Esophagus squamous epithelium (tissue), 5 donors: ENCODE measurements around the gene SYT17. TPM values are rescaled to one million over a fixed set of nuclear protein-coding genes. Genes with fewer than 3 reads are reported as not detected.

Source experiments
- DNase-seq: peaks from one replicate; lab custom pipeline; 2025; lab: John Stamatoyannopoulos, UW
- H3K27ac ChIP-seq, 4 donors: fragments of 200-600 bp; sonication (generic); one replicate each; pipeline ENCODE4 v1.5.1; 2016 to 2019; ENCODE audit warnings: mild to moderate bottlenecking in 1 of 4
- H3K27me3 ChIP-seq, 4 donors: fragments of 200-600 bp; sonication (generic); 1 replicate in 3 of 4; 2 replicates in 1 of 4; pipeline versions ENCODE4 v1.5.1 to v1.6.0; 2017 to 2021; ENCODE audit warnings: antibody characterized with exemption in 1 of 4
- H3K36me3 ChIP-seq, 3 donors: fragments of 200-600 bp; sonication (generic); one replicate each; pipeline ENCODE4 v1.5.1; 2016 to 2019
- H3K4me1 ChIP-seq, 3 donors: fragments of 200-600 bp; sonication (generic); one replicate each; pipeline ENCODE4 v1.5.1; 2017 to 2019
- H3K4me3 ChIP-seq, 4 donors: fragments of 200-600 bp; sonication (generic); 1 replicate in 3 of 4; 2 replicates in 1 of 4; pipeline ENCODE4 v1.5.1; 2016 to 2019; ENCODE audit warnings: mild to moderate bottlenecking in 2 of 4, moderate library complexity in 1 of 4
- H3K9me3 ChIP-seq, 3 donors: fragments of 200-600 bp; sonication (generic); one replicate each; pipeline ENCODE4 v1.5.1; 2016 to 2019
- POLR2A ChIP-seq, 4 donors: fragments of 450-650 bp; IDR thresholded peaks; one replicate each; pipeline ENCODE4 v1.6.1; 2017; ENCODE audit warnings: antibody characterized with exemption in 4 of 4, mild to moderate bottlenecking in 4 of 4, moderate library complexity in 3 of 4
- WGBS, 2 donors: methylation state at CpG; one replicate each; pipeline ENCODE4 v1.1.5; 2018; 5-methylcytosine and 5-hydroxymethylcytosine counted together
- intact Hi-C: fragments of 100-400 bp; cut with DNase I; formaldehyde crosslinking; loops from one replicate; pipeline ENCODE4 v1.15.0; 2022
- total RNA-seq, 4 donors: library from RNA; depleted of rRNA; stranded (reverse); fragments of >200 nt; gene quantifications; one replicate each; pipeline ENCODE4 v1.1.0, GENCODE V29; 2016
- TF ChIP-seq, protein P1 (sequence below), 6 experiments: fragments of 450-650 bp in 4 of 6; fragments of 200-600 bp in 2 of 6; sonication (generic) in 2 of 6; IDR thresholded peaks; one replicate each; pipeline ENCODE4 v1.5.1; 2016 to 2019; ENCODE audit warnings: antibody characterized with exemption in 6 of 6, mild to moderate bottlenecking in 4 of 6, moderate library complexity in 4 of 6
- donor health status: DM: yes; HTN: yes; CAD: no.

Gene SYT17
- total RNA-seq, 4 donors from 2014 or later: 0.88 to 7.6 (median 4.7) TPM

DNA sequence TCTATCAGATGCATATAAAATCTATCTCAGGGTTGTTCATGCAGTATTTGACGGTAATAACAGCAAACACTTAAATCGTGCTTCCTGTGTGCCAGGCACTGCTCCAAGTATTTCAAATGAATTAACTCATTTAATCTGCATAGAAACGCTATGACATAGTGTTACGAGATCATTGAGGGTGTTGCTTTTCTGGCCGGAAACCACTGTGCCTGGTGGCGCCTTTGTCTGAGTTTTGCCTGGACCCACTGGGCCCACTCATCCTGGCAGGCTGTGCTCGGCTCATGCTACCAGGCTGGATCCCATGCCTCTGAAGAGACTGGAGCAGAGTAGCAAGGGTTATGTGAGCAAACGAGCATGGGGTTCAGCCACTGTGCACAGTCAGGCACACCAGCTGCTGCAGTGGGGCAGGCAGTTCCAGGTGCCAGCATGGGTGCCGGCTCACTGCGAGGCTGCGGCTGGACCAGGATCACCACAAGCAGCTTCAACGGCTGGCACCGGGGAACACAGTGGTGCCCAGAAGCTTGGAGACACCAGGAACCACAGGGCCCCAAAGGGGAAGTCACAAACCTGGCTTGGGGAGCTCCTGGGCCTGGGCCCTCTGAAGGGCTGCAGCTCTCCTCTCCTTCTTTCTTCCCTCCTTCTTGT, 71.6 kb downstream of the SYT17 start:
- no peak for DNase-seq
- TF ChIP-seq POLR2A (IDR thresholded peaks at IDR 0.05): no peak
- TF ChIP-seq, protein P1, sequence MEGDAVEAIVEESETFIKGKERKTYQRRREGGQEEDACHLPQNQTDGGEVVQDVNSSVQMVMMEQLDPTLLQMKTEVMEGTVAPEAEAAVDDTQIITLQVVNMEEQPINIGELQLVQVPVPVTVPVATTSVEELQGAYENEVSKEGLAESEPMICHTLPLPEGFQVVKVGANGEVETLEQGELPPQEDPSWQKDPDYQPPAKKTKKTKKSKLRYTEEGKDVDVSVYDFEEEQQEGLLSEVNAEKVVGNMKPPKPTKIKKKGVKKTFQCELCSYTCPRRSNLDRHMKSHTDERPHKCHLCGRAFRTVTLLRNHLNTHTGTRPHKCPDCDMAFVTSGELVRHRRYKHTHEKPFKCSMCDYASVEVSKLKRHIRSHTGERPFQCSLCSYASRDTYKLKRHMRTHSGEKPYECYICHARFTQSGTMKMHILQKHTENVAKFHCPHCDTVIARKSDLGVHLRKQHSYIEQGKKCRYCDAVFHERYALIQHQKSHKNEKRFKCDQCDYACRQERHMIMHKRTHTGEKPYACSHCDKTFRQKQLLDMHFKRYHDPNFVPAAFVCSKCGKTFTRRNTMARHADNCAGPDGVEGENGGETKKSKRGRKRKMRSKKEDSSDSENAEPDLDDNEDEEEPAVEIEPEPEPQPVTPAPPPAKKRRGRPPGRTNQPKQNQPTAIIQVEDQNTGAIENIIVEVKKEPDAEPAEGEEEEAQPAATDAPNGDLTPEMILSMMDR (IDR thresholded peaks at IDR 0.05): no peak
- Histone ChIP-seq H3K27ac (peak overlapping the region in 2 of 4 donors; percentile 30 to 71), H3K4me3 (no peak overlapping the region), H3K36me3 (no peaks in the 10 kb centered on the region), H3K27me3 (no peaks in the 10 kb centered on the region), H3K4me1 (no peaks in the 10 kb centered on the region), H3K9me3 (peaks cover 0 to 20% (median 11%) of the 10 kb centered on the region in 3 donors)
- WGBS, 2 donors: 58 to 84% methylated on average over 4 to 8 of the region's 13 CpGs
- intact Hi-C loops: no loop called here

GRCh38 chr16:19240494-19240893, 72.5 kb downstream of the SYT17 start:
- peaks cover 0 to 17% (median 3%) of the 10 kb centered on the region in 3 donors for H3K9me3 ChIP-seq
- no peak overlapping the region for H3K4me3 ChIP-seq
- DNase-seq: no peak
- no peaks in the 10 kb centered on the region for H3K36me3 ChIP-seq
- no peaks in the 10 kb centered on the region for H3K4me1 ChIP-seq
- WGBS, 2 donors: 87 to 90% methylated on average over 4 to 7 of the region's 7 CpGs
- H3K27me3 ChIP-seq: no peaks in the 10 kb centered on the region
- no peak for TF ChIP-seq POLR2A (IDR thresholded peaks at IDR 0.05)
- TF ChIP-seq, protein P1 (IDR thresholded peaks at IDR 0.05): no peak
- intact Hi-C loops: no loop called here
- H3K27ac ChIP-seq: peak overlapping the region in 2 of 4 donors; percentile 69 to 71

DNA sequence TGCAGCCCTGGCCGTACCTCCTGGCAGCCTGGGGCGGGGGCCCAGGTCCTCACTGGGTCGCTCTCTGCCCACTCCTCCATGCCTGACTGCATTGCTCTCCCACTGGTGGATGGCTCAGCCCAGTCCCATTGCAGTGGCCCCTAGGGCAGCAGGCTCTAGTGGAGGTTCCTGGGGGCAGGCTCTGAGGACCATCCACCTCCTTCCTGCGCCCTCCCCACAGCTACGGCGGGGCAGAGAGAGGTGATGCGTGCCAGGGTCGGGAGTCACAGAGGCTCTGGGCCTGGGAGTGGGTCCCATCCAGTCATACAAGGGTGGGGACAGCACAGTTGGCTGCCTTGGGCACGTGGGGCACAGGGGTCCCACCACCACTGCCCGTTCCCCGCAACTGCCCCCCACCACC, 73.5 kb downstream of the SYT17 start:
- H3K4me1 ChIP-seq: no peaks in the 10 kb centered on the region
- no CpG with 5 or more reads among the region's 11 CpGs for WGBS, 2 donors
- no peaks in the 10 kb centered on the region for H3K27me3 ChIP-seq
- no peak overlapping the region for H3K4me3 ChIP-seq
- peaks cover 0 to 11% (median 0%) of the 10 kb centered on the region in 3 donors for H3K9me3 ChIP-seq
- intact Hi-C loops: no loop called here
- H3K36me3 ChIP-seq: no peaks in the 10 kb centered on the region
- H3K27ac ChIP-seq: no peak overlapping the region
- TF ChIP-seq, protein P1 (IDR thresholded peaks at IDR 0.05): no peak
- TF ChIP-seq POLR2A (IDR thresholded peaks at IDR 0.05): no peak
- DNase-seq: no peak

DNA sequence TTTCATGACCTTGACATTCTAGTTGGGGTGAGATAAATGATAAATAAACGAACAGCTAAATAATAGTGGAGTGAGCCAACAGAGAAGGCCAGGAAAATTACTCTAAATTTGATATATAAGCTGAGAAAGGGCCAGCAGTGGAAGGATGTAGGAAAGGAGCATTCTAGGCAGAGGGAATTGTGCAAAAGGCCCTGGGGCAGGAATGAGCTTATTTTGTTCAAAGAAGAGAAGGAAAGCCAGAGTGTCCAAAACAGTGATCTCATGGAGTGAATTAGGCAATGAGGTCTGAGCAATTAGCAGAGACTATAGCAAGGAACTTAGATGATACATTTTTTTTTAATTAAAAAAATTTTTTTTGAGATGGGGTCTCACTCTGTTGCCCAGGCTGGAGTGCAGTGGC, 74.1 kb downstream of the SYT17 start:
- TF ChIP-seq, protein P1 (IDR thresholded peaks at IDR 0.05): no peak
- no peak for TF ChIP-seq POLR2A (IDR thresholded peaks at IDR 0.05)
- Histone ChIP-seq H3K27me3 (no peaks in the 10 kb centered on the region), H3K36me3 (no peaks in the 10 kb centered on the region), H3K4me3 (no peak overlapping the region), H3K9me3 (peaks cover 0 to 11% (median 0%) of the 10 kb centered on the region in 3 donors), H3K27ac (no peak overlapping the region), H3K4me1 (no peaks in the 10 kb centered on the region)
- 0 to 23% methylated on average over 1 of the region's 1 CpG for WGBS, 2 donors
- DNase-seq: no peak
- intact Hi-C loops: no loop called here

- no peak overlapping the region for H3K4me3 ChIP-seq
These were observed 75.0 kb downstream of the SYT17 start for GRCh38 chr16:19242987-19243575.

More at GRCh38 chr16:19242987-19243575, 75.0 kb downstream of the SYT17 start:
- no peaks in the 10 kb centered on the region for H3K27me3 ChIP-seq
- H3K9me3 ChIP-seq: peaks cover 0 to 11% (median 0%) of the 10 kb centered on the region in 3 donors
- WGBS, 2 donors: 79 to 87% methylated on average over 2 to 3 of the region's 3 CpGs
- H3K36me3 ChIP-seq: no peaks in the 10 kb centered on the region
- no peak overlapping the region for H3K27ac ChIP-seq
- no peak for TF ChIP-seq POLR2A (IDR thresholded peaks at IDR 0.05)
- TF ChIP-seq, protein P1 (IDR thresholded peaks at IDR 0.05): no peak
- no peaks in the 10 kb centered on the region for H3K4me1 ChIP-seq
- intact Hi-C loops: no loop called here
- DNase-seq: no peak
